NCI-H146 treated with DMSO at 0.1 percent for 48 hours (cell line): ENCODE measurements around the gene PAX2.

Source experiments
- DNase-seq: peaks from one replicate; lab custom pipeline; 2025; ENCODE audit not compliant: unreplicated experiment; lab: John Stamatoyannopoulos, UW

Gene PAX2

GRCh38 chr10:100784126-100784525 lies 38.7 kb downstream of the PAX2 start:
- no peak for DNase-seq

DNA sequence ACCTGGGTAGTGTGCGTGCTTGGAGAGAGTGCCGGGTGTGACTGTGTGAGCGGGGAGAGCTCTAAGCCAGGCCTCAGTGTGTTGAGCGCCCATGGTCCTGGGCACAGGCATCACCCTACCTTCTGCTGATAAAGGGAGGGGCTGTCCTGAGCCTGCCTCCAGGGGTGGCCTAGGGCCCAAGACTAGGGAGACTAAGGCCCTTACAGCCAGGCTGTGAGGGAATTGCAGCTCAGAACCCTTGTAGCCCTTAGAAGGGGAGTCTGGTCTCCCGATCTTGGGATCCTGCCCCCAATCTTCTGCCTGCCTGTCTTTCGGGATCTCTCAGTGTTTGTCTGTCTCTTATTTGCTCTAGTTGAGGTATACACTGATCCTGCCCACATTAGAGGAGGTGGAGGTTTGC lies 41.2 kb downstream of the PAX2 start:
- no peak for DNase-seq

- no peak for DNase-seq
Measured at GRCh38 chr10:100788002-100788903, 42.9 kb downstream of the PAX2 start.

GRCh38 chr10:100790761-100791208 lies 45.4 kb downstream of the PAX2 start:
- DNase-seq = no peak

- no peak for DNase-seq
Measured at GRCh38 chr10:100791369-100792058, 46.1 kb downstream of the PAX2 start.

DNA sequence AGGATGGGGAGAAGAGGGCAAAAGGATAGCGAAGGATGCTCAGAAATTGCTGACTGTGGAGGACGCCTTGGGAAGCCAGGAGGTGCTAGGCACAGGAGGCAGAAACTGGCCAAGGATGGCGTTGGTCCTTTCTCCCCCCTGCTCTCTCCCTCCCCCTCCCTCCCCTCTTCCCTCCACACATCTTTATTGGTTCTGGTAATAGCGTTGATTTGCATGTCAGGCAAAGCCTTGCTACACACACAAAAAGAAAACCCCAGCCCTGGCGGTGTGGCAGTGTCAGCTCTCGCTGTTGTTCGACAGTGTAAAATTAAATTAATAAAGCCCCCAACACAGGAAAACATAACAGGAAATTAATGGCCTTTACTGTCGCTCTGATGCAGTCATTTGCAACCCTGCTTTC lies 47.2 kb downstream of the PAX2 start:
- no peak for DNase-seq

DNA sequence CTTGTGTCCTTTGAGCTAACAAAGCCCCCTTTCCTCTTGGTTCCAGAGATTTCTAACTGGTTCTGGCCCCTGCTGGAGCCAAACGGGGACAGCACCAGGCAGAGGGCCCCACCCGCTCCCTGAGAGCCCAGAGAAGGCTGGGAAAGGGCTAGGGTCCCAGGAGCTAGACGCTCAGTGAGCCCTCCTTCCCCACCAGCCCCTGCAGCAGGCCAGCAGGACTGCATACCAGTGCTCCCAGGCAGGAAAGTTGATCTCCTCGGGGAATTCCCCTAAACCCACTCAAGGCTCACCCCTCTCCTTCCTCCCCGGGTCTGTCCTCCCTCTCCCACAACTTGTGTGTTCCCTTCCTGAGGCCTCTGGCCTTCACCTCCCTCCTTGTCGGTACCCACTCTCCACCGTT lies 47.7 kb downstream of the PAX2 start:
- no peak for DNase-seq

DNA sequence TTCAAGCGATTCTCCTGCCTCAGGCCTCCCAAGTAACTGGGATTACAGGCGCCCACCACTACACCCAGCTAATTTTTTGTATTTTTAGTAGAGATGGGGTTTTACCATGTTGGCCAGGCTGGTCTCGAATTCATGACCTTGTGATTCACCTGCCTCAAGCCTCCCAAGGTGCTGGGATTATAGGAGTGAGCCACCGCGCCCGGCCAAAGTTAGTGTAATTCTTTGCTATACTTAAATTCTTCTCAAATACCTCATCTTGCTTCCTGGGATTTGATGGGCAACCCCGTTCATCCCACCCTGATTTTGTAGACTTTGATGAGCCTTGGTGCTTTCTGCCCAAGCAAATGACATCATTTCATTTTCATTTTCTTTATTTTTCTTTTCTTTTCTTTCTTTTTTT lies 54.5 kb downstream of the PAX2 start:
- DNase-seq = no peak

DNA sequence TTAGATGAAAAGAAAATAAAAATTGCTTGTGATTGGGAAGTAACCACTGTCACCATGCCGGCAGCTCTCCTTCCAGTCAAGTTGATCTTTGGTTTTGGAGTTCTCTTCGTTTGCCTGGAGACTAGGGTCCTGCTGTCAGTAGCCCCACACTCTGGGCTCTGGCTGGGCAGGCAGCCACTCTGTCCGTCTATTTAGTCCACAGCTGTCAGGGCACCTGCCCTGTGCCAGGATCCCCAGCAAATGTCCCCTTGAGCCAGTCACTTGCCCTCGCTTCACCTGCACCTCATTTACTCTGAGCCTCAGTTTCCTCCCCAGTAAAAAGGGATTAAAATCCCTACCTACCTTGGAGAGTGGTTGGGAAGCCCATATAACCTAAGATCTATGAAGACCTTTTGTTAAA lies 55.5 kb downstream of the PAX2 start:
- DNase-seq = no peak

- DNase-seq = no peak
Measured at GRCh38 chr10:100802196-100802595, 56.8 kb downstream of the PAX2 start.

- no peak for DNase-seq
Measured at GRCh38 chr10:100802607-100803006, 57.2 kb downstream of the PAX2 start.

DNA sequence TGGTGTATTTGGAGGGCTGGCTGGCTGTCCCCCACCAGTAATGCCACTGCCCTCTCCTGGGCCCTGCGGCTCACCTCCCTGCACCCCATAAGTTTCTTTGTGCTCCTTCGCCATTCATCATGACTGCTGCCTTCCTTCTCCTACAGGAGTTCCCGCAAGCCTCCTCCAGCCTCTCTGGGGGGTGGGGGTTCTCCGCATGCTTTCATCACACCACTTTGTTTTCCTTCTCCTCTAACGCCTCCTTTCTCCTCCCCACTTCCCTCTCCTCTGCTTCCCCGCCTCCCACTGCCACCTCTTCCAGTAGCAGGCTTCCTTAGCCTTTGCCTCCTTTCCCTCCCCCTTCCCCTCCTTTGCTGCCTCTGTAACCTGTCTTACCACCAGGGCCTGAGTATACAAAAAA lies 58.1 kb downstream of the PAX2 start:
- DNase-seq = no peak

- no peak for DNase-seq
Measured at GRCh38 chr10:100803908-100804307, 58.5 kb downstream of the PAX2 start.

- DNase-seq = no peak
Measured at GRCh38 chr10:100805543-100806355, 60.4 kb downstream of the PAX2 start.

DNA sequence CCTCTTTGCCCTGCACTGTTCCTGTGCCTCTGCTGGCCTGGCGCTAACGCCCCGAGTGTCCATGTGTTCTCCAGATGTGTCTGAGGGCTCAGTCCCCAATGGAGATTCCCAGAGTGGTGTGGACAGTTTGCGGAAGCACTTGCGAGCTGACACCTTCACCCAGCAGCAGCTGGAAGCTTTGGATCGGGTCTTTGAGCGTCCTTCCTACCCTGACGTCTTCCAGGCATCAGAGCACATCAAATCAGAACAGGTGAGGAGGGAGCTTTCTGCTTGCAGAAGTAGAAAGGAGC lies 60.9 kb downstream of the PAX2 start:
- no peak for DNase-seq

GRCh38 chr10:100807241-100807951 lies 62.0 kb downstream of the PAX2 start:
- DNase-seq = no peak

- DNase-seq = no peak
Measured at GRCh38 chr10:100808876-100809275, 63.5 kb downstream of the PAX2 start.

DNA sequence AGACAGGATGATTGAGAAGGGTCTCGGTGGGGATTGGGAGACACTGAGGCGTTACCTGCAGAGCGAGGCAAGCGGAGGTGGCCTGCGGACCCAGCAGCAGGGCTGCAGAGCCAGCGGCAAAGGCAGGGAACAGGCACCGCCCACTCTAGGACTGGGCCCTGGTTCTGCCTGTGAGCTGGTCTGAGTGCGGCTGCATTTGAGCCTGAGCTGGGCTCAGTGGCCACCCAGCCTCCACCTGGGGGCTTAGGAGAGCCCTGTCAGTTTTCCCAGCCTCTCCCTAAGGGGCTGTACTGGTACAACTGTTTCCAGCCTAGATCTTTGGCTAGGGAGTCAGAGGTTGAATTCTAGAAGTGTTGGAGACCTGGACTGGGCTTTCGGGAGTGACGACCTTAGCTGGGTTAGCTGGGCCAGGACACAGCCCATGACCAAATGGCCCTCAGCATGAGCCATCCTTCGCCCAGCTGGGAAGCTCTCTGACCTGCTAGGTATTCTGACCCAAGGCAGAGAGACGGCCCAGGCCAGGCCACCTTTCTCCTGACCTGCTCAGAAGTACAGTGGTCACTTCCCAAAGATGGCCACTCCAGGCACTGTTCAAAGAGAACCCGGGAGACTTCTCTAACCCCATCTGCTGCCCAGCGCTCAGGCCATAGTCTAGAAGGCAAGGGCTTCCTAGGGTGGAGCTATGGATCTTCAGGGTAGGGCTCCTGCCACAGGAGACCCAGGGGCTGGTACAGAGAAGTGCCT lies 64.9 kb downstream of the PAX2 start:
- DNase-seq = no peak

- DNase-seq = no peak
Measured at GRCh38 chr10:100810835-100811116, 65.4 kb downstream of the PAX2 start.

- no peak for DNase-seq
Measured at GRCh38 chr10:100811261-100811660, 65.9 kb downstream of the PAX2 start.
